ENCODE data around the gene HJURP. TPM values are rescaled to one million over a fixed set of nuclear protein-coding genes. Genes with fewer than 3 reads are reported as not detected.

The HJURP gene
- total RNA-seq, 1 donor from 2014 or later = 8.2 TPM

DNA sequence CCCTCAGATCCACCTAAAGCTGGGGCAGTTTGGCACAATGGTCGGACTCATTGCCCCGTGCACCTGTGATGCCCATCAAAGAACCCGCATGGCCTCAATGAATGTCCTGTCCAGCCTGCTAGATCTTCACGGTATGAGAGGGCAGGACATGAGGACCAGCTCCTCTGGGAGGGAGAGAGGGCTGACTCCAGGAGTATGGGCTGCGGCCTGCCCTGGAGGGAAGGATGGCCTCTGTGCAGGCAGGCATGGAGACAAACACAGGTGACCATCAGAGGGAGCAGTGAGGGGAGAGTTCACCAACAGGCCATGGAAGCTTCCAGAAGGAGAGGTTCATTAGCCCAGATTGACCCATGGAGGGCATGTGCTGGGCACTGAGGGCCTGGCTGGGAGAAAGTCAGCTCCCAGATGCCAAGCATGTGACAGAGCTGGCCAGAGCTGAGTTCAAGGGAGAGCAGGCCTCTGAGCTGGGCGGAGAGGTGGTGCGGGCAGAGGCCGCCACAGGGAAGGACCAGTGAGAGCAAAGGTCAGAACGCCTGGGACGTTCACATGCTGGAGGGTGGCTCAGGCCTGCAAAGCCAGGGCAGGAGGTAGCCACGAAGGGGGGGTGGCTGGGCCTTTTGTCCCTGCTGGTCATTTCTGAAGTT, 36.2 kb downstream of the HJURP start:
- H3K4me1 Mint-ChIP-seq (ENCODE audit: low read depth) = peaks cover 24% of the 10 kb centered on the region
- peak overlapping the region; percentile 49 for H3K27ac Mint-ChIP-seq (ENCODE audit: unreplicated experiment)
- no peaks in the 10 kb centered on the region for H3K9me3 Mint-ChIP-seq (ENCODE audit: low read depth)
- H3K36me3 Mint-ChIP-seq (ENCODE audit: low read depth) = peaks cover 1% of the 10 kb centered on the region
- H3K27me3 Mint-ChIP-seq (ENCODE audit: low read depth) = peaks cover 6% of the 10 kb centered on the region
- TF ChIP-seq, protein P1, sequence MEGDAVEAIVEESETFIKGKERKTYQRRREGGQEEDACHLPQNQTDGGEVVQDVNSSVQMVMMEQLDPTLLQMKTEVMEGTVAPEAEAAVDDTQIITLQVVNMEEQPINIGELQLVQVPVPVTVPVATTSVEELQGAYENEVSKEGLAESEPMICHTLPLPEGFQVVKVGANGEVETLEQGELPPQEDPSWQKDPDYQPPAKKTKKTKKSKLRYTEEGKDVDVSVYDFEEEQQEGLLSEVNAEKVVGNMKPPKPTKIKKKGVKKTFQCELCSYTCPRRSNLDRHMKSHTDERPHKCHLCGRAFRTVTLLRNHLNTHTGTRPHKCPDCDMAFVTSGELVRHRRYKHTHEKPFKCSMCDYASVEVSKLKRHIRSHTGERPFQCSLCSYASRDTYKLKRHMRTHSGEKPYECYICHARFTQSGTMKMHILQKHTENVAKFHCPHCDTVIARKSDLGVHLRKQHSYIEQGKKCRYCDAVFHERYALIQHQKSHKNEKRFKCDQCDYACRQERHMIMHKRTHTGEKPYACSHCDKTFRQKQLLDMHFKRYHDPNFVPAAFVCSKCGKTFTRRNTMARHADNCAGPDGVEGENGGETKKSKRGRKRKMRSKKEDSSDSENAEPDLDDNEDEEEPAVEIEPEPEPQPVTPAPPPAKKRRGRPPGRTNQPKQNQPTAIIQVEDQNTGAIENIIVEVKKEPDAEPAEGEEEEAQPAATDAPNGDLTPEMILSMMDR (IDR thresholded peaks at IDR 0.05) = no peak
- no peak overlapping the region for H3K4me3 Mint-ChIP-seq (ENCODE audit: unreplicated experiment)
- DNase-seq (ENCODE audit: low spot score) = no peak

DNA sequence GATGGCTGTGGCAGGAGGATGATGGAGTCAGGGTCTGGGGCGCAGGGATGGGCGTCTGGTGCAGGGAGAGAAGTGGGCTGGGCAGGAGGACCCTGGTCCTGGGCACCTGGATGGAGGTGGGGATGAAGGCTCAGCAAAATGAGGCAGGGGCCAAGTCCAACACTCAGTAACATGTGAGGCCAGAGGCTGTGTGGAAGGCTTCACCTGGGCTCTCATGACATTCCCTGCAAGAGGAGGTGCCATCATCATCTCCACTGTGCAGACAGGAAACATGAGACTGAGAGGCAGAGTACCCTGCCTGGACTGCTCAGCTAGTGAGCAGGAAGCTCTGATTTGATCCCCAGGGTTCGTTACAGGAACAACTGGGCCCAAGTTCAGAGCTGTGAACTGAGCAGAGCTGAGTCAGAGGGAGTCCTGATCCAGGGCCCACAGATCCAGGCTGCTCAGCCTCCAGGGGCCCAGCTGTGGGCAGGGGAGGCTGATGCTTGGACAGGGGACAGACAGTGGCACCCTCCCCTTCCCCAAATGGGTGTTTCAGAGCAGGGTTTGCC, 36.9 kb downstream of the HJURP start:
- TF ChIP-seq, protein P1 (IDR thresholded peaks at IDR 0.05) = no peak
- DNase-seq (ENCODE audit: low spot score) = no peak
- peaks cover 26% of the 10 kb centered on the region for H3K4me1 Mint-ChIP-seq (ENCODE audit: low read depth)
- peaks cover 6% of the 10 kb centered on the region for H3K27me3 Mint-ChIP-seq (ENCODE audit: low read depth)
- H3K27ac Mint-ChIP-seq (ENCODE audit: unreplicated experiment) = peak overlapping the region; percentile 75
- H3K36me3 Mint-ChIP-seq (ENCODE audit: low read depth) = peaks cover 1% of the 10 kb centered on the region
- no peak overlapping the region for H3K4me3 Mint-ChIP-seq (ENCODE audit: unreplicated experiment)
- H3K9me3 Mint-ChIP-seq (ENCODE audit: low read depth) = no peaks in the 10 kb centered on the region

- Mint-ChIP-seq H3K4me1 (ENCODE audit: low read depth) (peaks cover 26% of the 10 kb centered on the region), H3K9me3 (ENCODE audit: low read depth) (no peaks in the 10 kb centered on the region), H3K27me3 (ENCODE audit: low read depth) (peaks cover 8% of the 10 kb centered on the region), H3K4me3 (ENCODE audit: unreplicated experiment) (no peak overlapping the region), H3K36me3 (ENCODE audit: low read depth) (peaks cover 1% of the 10 kb centered on the region), H3K27ac (ENCODE audit: unreplicated experiment) (peak overlapping the region; percentile 75)
- no peak for DNase-seq (ENCODE audit: low spot score)
- TF ChIP-seq, protein P1 (IDR thresholded peaks at IDR 0.05) = no peak
Measured at GRCh38 chr2:233816771-233817170, 37.6 kb downstream of the HJURP start.

DNA sequence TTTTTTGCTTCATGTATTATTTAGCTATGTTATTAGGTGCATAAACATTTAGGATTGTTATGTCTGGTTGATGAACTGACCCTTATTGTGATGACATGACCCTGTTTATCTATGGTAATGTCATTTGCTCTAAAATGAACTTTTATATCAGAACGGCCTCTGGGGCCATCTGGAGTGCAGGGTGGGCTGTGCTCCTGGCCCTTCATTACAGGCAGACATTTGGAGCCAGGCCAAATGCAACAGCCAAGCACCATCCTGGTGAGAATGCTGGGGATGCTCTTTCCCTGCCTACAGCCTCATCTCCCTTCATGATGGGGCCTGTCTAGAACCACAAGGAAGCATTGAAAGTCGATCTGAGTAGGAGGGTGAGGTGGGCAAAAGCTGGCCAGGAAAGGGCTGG, 38.0 kb downstream of the HJURP start:
- no peak for DNase-seq (ENCODE audit: low spot score)
- Mint-ChIP-seq H3K9me3 (ENCODE audit: low read depth) (no peaks in the 10 kb centered on the region), H3K27ac (ENCODE audit: unreplicated experiment) (peak overlapping the region; percentile 50), H3K27me3 (ENCODE audit: low read depth) (peaks cover 8% of the 10 kb centered on the region), H3K4me3 (ENCODE audit: unreplicated experiment) (no peak overlapping the region), H3K36me3 (ENCODE audit: low read depth) (peaks cover 1% of the 10 kb centered on the region), H3K4me1 (ENCODE audit: low read depth) (peaks cover 26% of the 10 kb centered on the region)
- TF ChIP-seq, protein P1 (IDR thresholded peaks at IDR 0.05) = no peak

DNA sequence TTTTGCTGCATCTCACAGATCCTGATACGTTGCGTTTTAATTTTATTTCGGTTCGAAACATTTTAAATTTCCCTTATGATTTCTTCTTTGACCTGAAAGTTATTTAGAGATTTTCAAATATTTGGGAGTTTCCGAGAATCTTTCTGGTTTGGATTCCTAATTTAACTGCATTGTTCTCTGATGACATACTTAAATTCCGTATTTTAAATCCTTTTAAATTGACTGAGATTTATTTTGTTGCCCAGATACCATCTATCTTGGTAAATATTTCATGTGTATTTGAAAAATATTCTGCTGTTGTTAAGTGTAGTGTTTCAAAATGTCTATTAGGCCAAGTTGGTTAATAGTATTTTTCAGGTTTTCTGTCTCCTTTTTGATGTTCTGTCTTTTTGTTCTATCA, 38.5 kb downstream of the HJURP start:
- H3K27ac Mint-ChIP-seq (ENCODE audit: unreplicated experiment) = no peak overlapping the region
- peaks cover 6% of the 10 kb centered on the region for H3K27me3 Mint-ChIP-seq (ENCODE audit: low read depth)
- peaks cover 26% of the 10 kb centered on the region for H3K4me1 Mint-ChIP-seq (ENCODE audit: low read depth)
- H3K9me3 Mint-ChIP-seq (ENCODE audit: low read depth) = no peaks in the 10 kb centered on the region
- DNase-seq (ENCODE audit: low spot score) = no peak
- H3K36me3 Mint-ChIP-seq (ENCODE audit: low read depth) = peaks cover 1% of the 10 kb centered on the region
- no peak overlapping the region for H3K4me3 Mint-ChIP-seq (ENCODE audit: unreplicated experiment)
- TF ChIP-seq, protein P1 (IDR thresholded peaks at IDR 0.05) = no peak
